Activated CD4-positive, alpha-beta T cell treated with anti-CD3 and anti-CD28 coated beads for 24 hours (primary cell): ENCODE results near the gene GHITM.
A peak's percentile ranks its signal among the peaks of the same experiment; 100 is the strongest.
"Not testable (repeated sequence)": the region's sequence is repeated elsewhere in the genome, so short reads cannot be mapped to it uniquely, and the experiment has no call there.

Source experiments
- DNase-seq, 2 donors: peaks; one replicate each; pipeline ENCODE4 v3.0.0-alpha.2; 2020; ENCODE audit warnings: low read depth in 2 of 2

Gene GHITM

GRCh38 chr10:84139126-84140035 lies at the start of gene GHITM:
TSS of gene GHITM (plus strand) at chr10:84139509. CDS start at chr10:84141501, 1,992 bp downstream.
- DNase-seq: peak; percentile 99

- no peak for DNase-seq
These were observed 43.4 kb upstream of the GHITM start for GRCh38 chr10:84095811-84096497.

GRCh38 chr10:84097787-84098353 lies 41.4 kb upstream of the GHITM start:
- no peak for DNase-seq

- DNase-seq: no peak
These were observed 40.6 kb upstream of the GHITM start for GRCh38 chr10:84098667-84099066.

GRCh38 chr10:84101042-84101441 lies 38.3 kb upstream of the GHITM start:
- no peak for DNase-seq

GRCh38 chr10:84108797-84109196 lies 30.5 kb upstream of the GHITM start:
- no peak for DNase-seq

- DNase-seq: not testable (repeated sequence)
These were observed 29.5 kb upstream of the GHITM start for GRCh38 chr10:84109772-84110171.

- DNase-seq: not testable (repeated sequence)
These were observed 25.8 kb upstream of the GHITM start for GRCh38 chr10:84113468-84113867.

GRCh38 chr10:84114088-84114667 lies 25.1 kb upstream of the GHITM start:
- no peak for DNase-seq

- DNase-seq: not testable (repeated sequence)
These were observed 22.1 kb upstream of the GHITM start for GRCh38 chr10:84117204-84117603.

- DNase-seq: no peak
These were observed 21.5 kb upstream of the GHITM start for GRCh38 chr10:84117686-84118394.

- DNase-seq: no peak
These were observed 20.8 kb upstream of the GHITM start for GRCh38 chr10:84118395-84119006.

GRCh38 chr10:84123362-84123761 lies 15.9 kb upstream of the GHITM start:
- no peak for DNase-seq

GRCh38 chr10:84125910-84126784 lies 13.2 kb upstream of the GHITM start:
- DNase-seq: not testable (repeated sequence)

GRCh38 chr10:84126785-84127167 lies 12.5 kb upstream of the GHITM start:
- DNase-seq: no peak

- no peak for DNase-seq
These were observed 3.5 kb upstream of the GHITM start for GRCh38 chr10:84135836-84136235.

GRCh38 chr10:84137811-84138210 lies 1.5 kb upstream of the GHITM start:
- DNase-seq: no peak

GRCh38 chr10:84138478-84139125 lies 707 bp upstream of the GHITM start:
- DNase-seq: peak; percentile 42 to 47

- DNase-seq: no peak
These were observed 699 bp downstream of the GHITM start for GRCh38 chr10:84140036-84140379.

- no peak for DNase-seq
These were observed 8.0 kb downstream of the GHITM start for GRCh38 chr10:84147347-84147746.
